ENCODE results near the gene CD101. TPM values are rescaled to one million over a fixed set of nuclear protein-coding genes. Genes with fewer than 3 reads are reported as not detected.
A peak's percentile ranks its signal among the peaks of the same experiment; 100 is the strongest.
"Not testable (repeated sequence)": the region's sequence is repeated elsewhere in the genome, so short reads cannot be mapped to it uniquely, and the experiment has no call there.

The CD101 gene
- polyA plus RNA-seq, 2 donors: 1.5 to 2.9 TPM

- no peaks in the 10 kb centered on the region for H3K9me3 ChIP-seq (ENCODE audit: control insufficient read depth in 2 of 2, insufficient read depth in 1 of 2, low read depth in 1 of 2, low read length in 1 of 2)
- no peak overlapping the region for H3K4me3 ChIP-seq (ENCODE audit: low read depth in 1 of 2, low read length in 2 of 2)
- H3K27ac ChIP-seq (ENCODE audit: low read depth in 2 of 2, low read length in 1 of 2): no peak overlapping the region
- H3K27me3 ChIP-seq (ENCODE audit: control insufficient read depth in 1 of 2, insufficient read depth in 2 of 2, low read length in 2 of 2): no peaks in the 10 kb centered on the region
- no peaks in the 10 kb centered on the region for H3K4me1 ChIP-seq (ENCODE audit: control insufficient read depth in 2 of 2, insufficient read depth in 2 of 2, low read length in 1 of 2)
- H3K36me3 ChIP-seq (ENCODE audit: control insufficient read depth in 2 of 2, insufficient read depth in 2 of 2, low read length in 1 of 2): peaks cover 12 to 13% of the 10 kb centered on the region in 2 donors
- 94 to 95% methylated on average over 11 of the region's 11 CpGs for WGBS, 2 donors
Observed at GRCh38 chr1:116966791-116967190, 34.8 kb upstream of the CD101 start.

- Histone ChIP-seq H3K4me1 (ENCODE audit: control insufficient read depth in 2 of 2, insufficient read depth in 2 of 2, low read length in 1 of 2) (peaks cover 0 to 2% of the 10 kb centered on the region in 2 donors), H3K9me3 (ENCODE audit: control insufficient read depth in 2 of 2, insufficient read depth in 1 of 2, low read depth in 1 of 2, low read length in 1 of 2) (no peaks in the 10 kb centered on the region), H3K27me3 (ENCODE audit: control insufficient read depth in 1 of 2, insufficient read depth in 2 of 2, low read length in 2 of 2) (no peaks in the 10 kb centered on the region), H3K27ac (ENCODE audit: low read depth in 2 of 2, low read length in 1 of 2) (no peak overlapping the region), H3K4me3 (ENCODE audit: low read depth in 1 of 2, low read length in 2 of 2) (no peak overlapping the region), H3K36me3 (ENCODE audit: control insufficient read depth in 2 of 2, insufficient read depth in 2 of 2, low read length in 1 of 2) (peaks cover 3 to 7% of the 10 kb centered on the region in 2 donors)
- WGBS, 2 donors: 84 to 94% methylated on average over 3 of the region's 3 CpGs
Observed at GRCh38 chr1:116968724-116969123, 32.8 kb upstream of the CD101 start.

- WGBS, 2 donors: 77 to 80% methylated on average over 4 of the region's 4 CpGs
- Histone ChIP-seq H3K36me3 (ENCODE audit: control insufficient read depth in 2 of 2, insufficient read depth in 2 of 2, low read length in 1 of 2) (peaks cover 4 to 6% of the 10 kb centered on the region in 2 donors), H3K9me3 (ENCODE audit: control insufficient read depth in 2 of 2, insufficient read depth in 1 of 2, low read depth in 1 of 2, low read length in 1 of 2) (no peaks in the 10 kb centered on the region), H3K27ac (ENCODE audit: low read depth in 2 of 2, low read length in 1 of 2) (no peak overlapping the region), H3K4me3 (ENCODE audit: low read depth in 1 of 2, low read length in 2 of 2) (no peak overlapping the region), H3K4me1 (ENCODE audit: control insufficient read depth in 2 of 2, insufficient read depth in 2 of 2, low read length in 1 of 2) (peaks cover 0 to 2% of the 10 kb centered on the region in 2 donors), H3K27me3 (ENCODE audit: control insufficient read depth in 1 of 2, insufficient read depth in 2 of 2, low read length in 2 of 2) (no peaks in the 10 kb centered on the region)
Observed at GRCh38 chr1:116971258-116971860, 30.2 kb upstream of the CD101 start.

GRCh38 chr1:116971965-116972673 lies 29.4 kb upstream of the CD101 start:
- no peak overlapping the region for H3K4me3 ChIP-seq (ENCODE audit: low read depth in 1 of 2, low read length in 2 of 2)
- peak overlapping the region in 1 of 2 donors; percentile 28 for H3K27ac ChIP-seq (ENCODE audit: low read depth in 2 of 2, low read length in 1 of 2)
- H3K36me3 ChIP-seq (ENCODE audit: control insufficient read depth in 2 of 2, insufficient read depth in 2 of 2, low read length in 1 of 2): peaks cover under 1 to 3% of the 10 kb centered on the region in 2 donors
- WGBS, 2 donors: 83 to 86% methylated on average over 6 of the region's 6 CpGs
- H3K27me3 ChIP-seq (ENCODE audit: control insufficient read depth in 1 of 2, insufficient read depth in 2 of 2, low read length in 2 of 2): no peaks in the 10 kb centered on the region
- H3K9me3 ChIP-seq (ENCODE audit: control insufficient read depth in 2 of 2, insufficient read depth in 1 of 2, low read depth in 1 of 2, low read length in 1 of 2): no peaks in the 10 kb centered on the region
- H3K4me1 ChIP-seq (ENCODE audit: control insufficient read depth in 2 of 2, insufficient read depth in 2 of 2, low read length in 1 of 2): peaks cover 0 to 2% of the 10 kb centered on the region in 2 donors

- 50 to 69% methylated on average over 2 of the region's 2 CpGs for WGBS, 2 donors
- H3K4me3 ChIP-seq (ENCODE audit: low read depth in 1 of 2, low read length in 2 of 2): no peak overlapping the region
- no peaks in the 10 kb centered on the region for H3K9me3 ChIP-seq (ENCODE audit: control insufficient read depth in 2 of 2, insufficient read depth in 1 of 2, low read depth in 1 of 2, low read length in 1 of 2)
- H3K4me1 ChIP-seq (ENCODE audit: control insufficient read depth in 2 of 2, insufficient read depth in 2 of 2, low read length in 1 of 2): peaks cover 0 to 2% of the 10 kb centered on the region in 2 donors
- no peak overlapping the region for H3K27ac ChIP-seq (ENCODE audit: low read depth in 2 of 2, low read length in 1 of 2)
- H3K36me3 ChIP-seq (ENCODE audit: control insufficient read depth in 2 of 2, insufficient read depth in 2 of 2, low read length in 1 of 2): peaks cover 0 to 2% of the 10 kb centered on the region in 2 donors
- H3K27me3 ChIP-seq (ENCODE audit: control insufficient read depth in 1 of 2, insufficient read depth in 2 of 2, low read length in 2 of 2): no peaks in the 10 kb centered on the region
Observed at GRCh38 chr1:116972674-116973030, 28.9 kb upstream of the CD101 start.

GRCh38 chr1:116980309-116980708 lies 21.3 kb upstream of the CD101 start:
- not testable (repeated sequence) for H3K36me3 ChIP-seq (ENCODE audit: control insufficient read depth in 2 of 2, insufficient read depth in 2 of 2, low read length in 1 of 2); H3K4me3 ChIP-seq (ENCODE audit: low read depth in 1 of 2, low read length in 2 of 2); H3K27ac ChIP-seq (ENCODE audit: low read depth in 2 of 2, low read length in 1 of 2); H3K27me3 ChIP-seq (ENCODE audit: control insufficient read depth in 1 of 2, insufficient read depth in 2 of 2, low read length in 2 of 2); H3K9me3 ChIP-seq (ENCODE audit: control insufficient read depth in 2 of 2, insufficient read depth in 1 of 2, low read depth in 1 of 2, low read length in 1 of 2); H3K4me1 ChIP-seq (ENCODE audit: control insufficient read depth in 2 of 2, insufficient read depth in 2 of 2, low read length in 1 of 2)
- WGBS, 2 donors: 93 to 100% methylated on average over 1 of the region's 1 CpG

- no peaks in the 10 kb centered on the region for H3K9me3 ChIP-seq (ENCODE audit: control insufficient read depth in 2 of 2, insufficient read depth in 1 of 2, low read depth in 1 of 2, low read length in 1 of 2)
- H3K4me3 ChIP-seq (ENCODE audit: low read depth in 1 of 2, low read length in 2 of 2): no peak overlapping the region
- 83 to 89% methylated on average over 2 of the region's 2 CpGs for WGBS, 2 donors
- peaks cover 0 to 1% of the 10 kb centered on the region in 2 donors for H3K36me3 ChIP-seq (ENCODE audit: control insufficient read depth in 2 of 2, insufficient read depth in 2 of 2, low read length in 1 of 2)
- no peaks in the 10 kb centered on the region for H3K27me3 ChIP-seq (ENCODE audit: control insufficient read depth in 1 of 2, insufficient read depth in 2 of 2, low read length in 2 of 2)
- no peak overlapping the region for H3K27ac ChIP-seq (ENCODE audit: low read depth in 2 of 2, low read length in 1 of 2)
- peaks cover 0 to under 1% of the 10 kb centered on the region in 2 donors for H3K4me1 ChIP-seq (ENCODE audit: control insufficient read depth in 2 of 2, insufficient read depth in 2 of 2, low read length in 1 of 2)
Observed at GRCh38 chr1:116981521-116982037, 20.0 kb upstream of the CD101 start.

- H3K36me3 ChIP-seq (ENCODE audit: control insufficient read depth in 2 of 2, insufficient read depth in 2 of 2, low read length in 1 of 2): peaks cover 0 to 7% of the 10 kb centered on the region in 2 donors
- H3K27me3 ChIP-seq (ENCODE audit: control insufficient read depth in 1 of 2, insufficient read depth in 2 of 2, low read length in 2 of 2): no peaks in the 10 kb centered on the region
- H3K4me3 ChIP-seq (ENCODE audit: low read depth in 1 of 2, low read length in 2 of 2): no peak overlapping the region
- H3K27ac ChIP-seq (ENCODE audit: low read depth in 2 of 2, low read length in 1 of 2): no peak overlapping the region
- H3K9me3 ChIP-seq (ENCODE audit: control insufficient read depth in 2 of 2, insufficient read depth in 1 of 2, low read depth in 1 of 2, low read length in 1 of 2): no peaks in the 10 kb centered on the region
- peaks cover 0 to 2% of the 10 kb centered on the region in 2 donors for H3K4me1 ChIP-seq (ENCODE audit: control insufficient read depth in 2 of 2, insufficient read depth in 2 of 2, low read length in 1 of 2)
- WGBS, 2 donors: 64 to 82% methylated on average over 9 of the region's 9 CpGs
Observed at GRCh38 chr1:116982319-116983004, 19.1 kb upstream of the CD101 start.

- Histone ChIP-seq H3K4me3 (ENCODE audit: low read depth in 1 of 2, low read length in 2 of 2) (no peak overlapping the region), H3K4me1 (ENCODE audit: control insufficient read depth in 2 of 2, insufficient read depth in 2 of 2, low read length in 1 of 2) (peaks cover 0 to 2% of the 10 kb centered on the region in 2 donors), H3K27me3 (ENCODE audit: control insufficient read depth in 1 of 2, insufficient read depth in 2 of 2, low read length in 2 of 2) (no peaks in the 10 kb centered on the region), H3K27ac (ENCODE audit: low read depth in 2 of 2, low read length in 1 of 2) (peak overlapping the region in 1 of 2 donors; percentile 14), H3K36me3 (ENCODE audit: control insufficient read depth in 2 of 2, insufficient read depth in 2 of 2, low read length in 1 of 2) (peaks cover 0 to 7% of the 10 kb centered on the region in 2 donors), H3K9me3 (ENCODE audit: control insufficient read depth in 2 of 2, insufficient read depth in 1 of 2, low read depth in 1 of 2, low read length in 1 of 2) (no peaks in the 10 kb centered on the region)
- 36 to 55% methylated on average over 5 of the region's 5 CpGs for WGBS, 2 donors
Observed at GRCh38 chr1:116983112-116983511, 18.4 kb upstream of the CD101 start.

Measured in esophagus (tissue), 2 donors.